HG03108 (cell line): ENCODE measurements around the gene CH25H.

Source experiments
- ATAC-seq: cut with Tn5 transposase; IDR thresholded peaks from one replicate; pipeline ENCODE4 v1.9.1; 2021; ENCODE audit warnings: moderate library complexity; ENCODE audit not compliant: unreplicated experiment

CH25H gene

DNA sequence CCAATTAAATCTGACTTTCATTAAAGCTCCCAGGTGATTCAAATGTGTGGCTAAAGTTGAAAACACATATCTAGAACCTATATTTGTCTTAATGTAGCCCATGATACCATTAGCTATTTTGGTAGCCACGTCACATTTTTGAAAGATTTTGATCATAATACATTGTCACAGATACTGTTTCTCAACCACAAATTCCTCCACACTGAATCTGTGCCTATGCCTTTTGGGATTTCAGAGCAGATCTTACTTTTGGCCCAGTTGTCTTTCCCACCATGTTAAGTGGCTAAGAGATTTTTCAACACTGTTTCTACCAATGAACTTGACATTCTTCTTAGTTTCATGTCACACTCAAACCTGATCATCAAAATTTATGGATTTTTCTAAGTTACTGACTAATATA is 47.4 kb downstream of the CH25H start:
- no peak for ATAC-seq

DNA sequence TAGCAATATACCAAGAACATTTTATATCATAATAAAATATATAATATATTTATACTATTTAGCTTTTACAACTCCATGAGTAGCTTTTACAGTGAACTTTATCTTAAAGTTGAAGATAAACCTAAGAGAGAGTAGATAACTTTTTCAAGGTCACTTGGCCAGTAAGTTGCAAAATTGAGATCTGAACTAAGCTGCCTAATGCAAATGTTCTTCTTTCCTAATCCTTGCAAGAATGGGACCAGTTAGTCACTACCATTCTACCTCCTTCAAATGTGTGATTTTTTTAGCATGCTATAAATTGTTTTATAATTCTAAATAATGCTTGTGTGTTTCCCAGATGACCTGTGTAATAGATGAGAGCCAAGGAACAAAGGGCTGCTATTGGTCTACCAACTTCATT is 47.8 kb downstream of the CH25H start:
- ATAC-seq, result no peak

DNA sequence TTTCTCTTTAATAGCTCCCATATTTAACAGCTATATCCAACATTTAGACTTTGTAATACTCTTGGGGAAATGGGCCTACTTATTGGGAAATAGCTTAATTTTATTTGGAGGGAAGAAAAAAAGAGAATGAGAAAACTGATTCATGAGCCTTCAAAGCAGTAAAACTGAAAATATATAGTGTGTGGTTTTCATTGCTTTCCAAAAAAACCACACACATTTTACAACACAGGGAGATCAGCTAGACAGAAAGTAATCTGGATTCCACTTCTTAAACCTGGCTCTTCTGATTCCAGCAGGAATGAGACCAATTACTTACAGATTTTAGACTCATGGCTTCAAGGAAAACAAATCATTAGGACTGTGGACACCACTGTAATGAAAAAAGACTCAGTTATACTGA is 48.7 kb downstream of the CH25H start:
- no peak for ATAC-seq

DNA sequence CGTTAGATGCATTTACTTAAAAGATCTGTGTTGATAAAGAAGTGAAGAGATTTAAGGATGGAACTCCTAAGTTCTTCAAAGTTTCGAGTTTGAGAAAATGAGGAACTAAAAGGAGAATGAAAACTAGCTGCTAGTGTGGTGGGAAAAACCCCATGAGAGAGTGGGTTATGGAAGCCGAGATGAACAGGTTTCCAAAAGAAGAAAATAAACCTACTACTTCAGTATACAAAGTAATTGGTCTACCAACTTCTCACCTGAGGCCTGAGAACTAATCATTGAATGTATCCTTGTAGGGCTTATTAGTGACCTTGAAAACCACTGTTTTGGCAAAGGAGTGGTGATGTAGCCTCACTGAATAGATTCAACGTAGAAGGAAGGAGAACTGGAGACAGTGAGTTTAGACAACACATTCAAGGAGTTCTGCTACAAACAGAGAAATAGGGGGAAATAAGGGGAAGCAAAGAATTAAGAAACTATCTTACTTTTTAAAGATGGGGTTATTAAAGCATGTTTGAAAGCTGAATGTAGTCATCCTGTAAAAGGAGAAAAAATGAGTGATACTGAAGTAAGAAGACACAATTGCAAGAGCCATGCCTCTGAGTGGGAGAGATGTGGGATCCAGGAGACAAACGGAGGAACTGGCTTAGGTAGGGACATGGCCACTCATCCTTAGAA is 50.8 kb downstream of the CH25H start:
- no peak for ATAC-seq
